SU-DHL-6 (cell line): ENCODE results near the gene EDIL3.

Experiments used
- EZH2phosphoT487 ChIP-seq: fragments of 200-600 bp; sonication (generic), shearing (Covaris generic); conservative IDR thresholded peaks from 2 replicates; pipeline ENCODE4 v1.6.1; 2018; ENCODE audit warnings: mild to moderate bottlenecking, antibody characterized with exemption, low read length, moderate library complexity, mixed read lengths
- TF ChIP-seq, protein P1 (sequence below): fragments of 200-600 bp; sonication (generic); IDR thresholded peaks from one replicate; pipeline ENCODE4 v1.5.1; 2017; ENCODE audit warnings: antibody characterized with exemption, mild to moderate bottlenecking, low read length, moderate library complexity; ENCODE audit not compliant: insufficient read depth, poor library complexity, severe bottlenecking

DNA sequence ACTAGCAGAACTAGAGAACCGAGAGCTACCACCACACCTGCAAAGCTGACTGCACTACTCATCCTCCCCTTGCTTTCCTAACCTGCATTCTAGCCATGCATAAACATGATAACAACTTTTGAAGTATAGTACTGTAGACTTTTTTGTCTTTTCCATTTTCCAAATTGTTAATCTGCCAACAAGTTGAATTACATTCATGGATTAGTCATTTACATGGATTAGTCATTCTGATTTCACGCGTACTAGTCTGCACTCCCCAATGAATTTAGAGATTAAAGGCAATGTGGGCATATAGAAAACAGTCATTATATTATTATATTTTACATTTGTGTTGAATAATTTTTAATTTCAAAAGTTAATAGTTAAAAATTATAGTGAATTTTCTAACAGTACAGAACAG lies 81.4 kb downstream of the EDIL3 start:
- TF ChIP-seq, protein P1, sequence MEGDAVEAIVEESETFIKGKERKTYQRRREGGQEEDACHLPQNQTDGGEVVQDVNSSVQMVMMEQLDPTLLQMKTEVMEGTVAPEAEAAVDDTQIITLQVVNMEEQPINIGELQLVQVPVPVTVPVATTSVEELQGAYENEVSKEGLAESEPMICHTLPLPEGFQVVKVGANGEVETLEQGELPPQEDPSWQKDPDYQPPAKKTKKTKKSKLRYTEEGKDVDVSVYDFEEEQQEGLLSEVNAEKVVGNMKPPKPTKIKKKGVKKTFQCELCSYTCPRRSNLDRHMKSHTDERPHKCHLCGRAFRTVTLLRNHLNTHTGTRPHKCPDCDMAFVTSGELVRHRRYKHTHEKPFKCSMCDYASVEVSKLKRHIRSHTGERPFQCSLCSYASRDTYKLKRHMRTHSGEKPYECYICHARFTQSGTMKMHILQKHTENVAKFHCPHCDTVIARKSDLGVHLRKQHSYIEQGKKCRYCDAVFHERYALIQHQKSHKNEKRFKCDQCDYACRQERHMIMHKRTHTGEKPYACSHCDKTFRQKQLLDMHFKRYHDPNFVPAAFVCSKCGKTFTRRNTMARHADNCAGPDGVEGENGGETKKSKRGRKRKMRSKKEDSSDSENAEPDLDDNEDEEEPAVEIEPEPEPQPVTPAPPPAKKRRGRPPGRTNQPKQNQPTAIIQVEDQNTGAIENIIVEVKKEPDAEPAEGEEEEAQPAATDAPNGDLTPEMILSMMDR: no peak
- no peak for TF ChIP-seq EZH2phosphoT487
